ENCODE measurements around the gene IYD.

- TF ChIP-seq CTCF (conservative IDR thresholded peaks at IDR 0.05 in 1 of 2, IDR thresholded peaks at IDR 0.05 in 1 of 2; ENCODE audit: low read depth in 1 of 2, low read length in 2 of 2) (no peak), EZH2 (IDR thresholded peaks at IDR 0.05; ENCODE audit: low read length, missing control alignments) (no peak)
Measured at GRCh38 chr6:150355932-150356331, 12.9 kb upstream of the IYD start.

Data from fibroblast of lung (primary cell).